K562 (cell line): ENCODE results near the gene ZNF140. TPM values are rescaled to one million over a fixed set of nuclear protein-coding genes. Genes with fewer than 3 reads are reported as not detected.
A peak's percentile ranks its signal among the peaks of the same experiment; 100 is the strongest.

Source experiments
- BMI1 ChIP-seq: fragments of 150-350 bp; IDR thresholded peaks from 2 replicates; pipeline ENCODE4 v1.6.1; 2014; ENCODE audit warnings: low read length
- BRF2 ChIP-seq: IDR thresholded peaks from 3 replicates; pipeline ENCODE4 v1.6.1; 2011; ENCODE audit warnings: borderline replicate concordance, mild to moderate bottlenecking; ENCODE audit not compliant: insufficient read length, insufficient read depth
- EGR1 ChIP-seq: fragments of 450-650 bp; conservative IDR thresholded peaks from 2 replicates; pipeline ENCODE4 v1.6.1; 2017; ENCODE audit warnings: mild to moderate bottlenecking
- FOXP1 ChIP-seq: sonication (generic); formaldehyde crosslinking; IDR thresholded peaks from 2 replicates; pipeline ENCODE4 v1.8.0; 2022; ENCODE audit warnings: mild to moderate bottlenecking, missing genetic modification reagents
- GTF2A2 ChIP-seq: IDR thresholded peaks from 2 replicates; pipeline ENCODE4 v1.6.1; 2016; ENCODE audit warnings: mild to moderate bottlenecking, missing genetic modification characterization, missing compliant biosample characterization
- IRF9 ChIP-seq: fragments of 450-650 bp; IDR thresholded peaks from 2 replicates; pipeline ENCODE4 v1.6.1; 2016; ENCODE audit warnings: missing biosample characterization, missing genetic modification characterization
- KDM1A ChIP-seq, 2 experiments: fragments of 450-650 bp; IDR thresholded peaks; 2 replicates each; pipeline ENCODE4 v1.6.1; 2016; ENCODE audit warnings: mild to moderate bottlenecking in 2 of 2
- KHSRP ChIP-seq: fragments of 450-650 bp; IDR thresholded peaks from 2 replicates; pipeline ENCODE4 v1.6.1; 2017
- KLF10 ChIP-seq: fragments of 250-450 bp; sonication (Bioruptor Pico); IDR thresholded peaks from 2 replicates; pipeline ENCODE4 v1.6.1; 2021; ENCODE audit warnings: matching md5 sums
- LEF1 ChIP-seq: fragments of 450-650 bp; IDR thresholded peaks from 2 replicates; pipeline ENCODE4 v1.6.1; 2016; ENCODE audit warnings: mild to moderate bottlenecking
- MEF2A ChIP-seq: IDR thresholded peaks from 2 replicates; pipeline ENCODE4 v1.6.1; 2011; ENCODE audit warnings: low read depth, mild to moderate bottlenecking, low read length, moderate library complexity; ENCODE audit not compliant: control insufficient read depth
- MTA3 ChIP-seq: fragments of 450-650 bp; formaldehyde crosslinking; IDR thresholded peaks from 2 replicates; pipeline ENCODE4 v1.6.1; 2017; ENCODE audit warnings: mild to moderate bottlenecking, borderline replicate concordance
- NBN ChIP-seq: fragments of 450-650 bp; IDR thresholded peaks from 2 replicates; pipeline ENCODE4 v1.6.1; 2016; ENCODE audit warnings: low read depth, mild to moderate bottlenecking
- NR2C1 ChIP-seq, 2 experiments: fragments of 450-650 bp; IDR thresholded peaks; 2 replicates each; pipeline ENCODE4 v1.6.1; 2017; ENCODE audit warnings: mild to moderate bottlenecking in 2 of 2, antibody characterized with exemption in 1 of 2, inconsistent platforms in 1 of 2, missing compliant biosample characterization in 1 of 2, missing genetic modification characterization in 1 of 2
- POLR2A ChIP-seq: fragments of 450-650 bp; conservative IDR thresholded peaks from 2 replicates; pipeline ENCODE4 v1.6.1; 2016
- PRMT5 ChIP-seq: sonication (generic); formaldehyde crosslinking; IDR thresholded peaks from 2 replicates; pipeline ENCODE4 v1.5.0; 2020; ENCODE audit warnings: missing genetic modification reagents
- U2AF1 ChIP-seq: fragments of 200-400 bp; formaldehyde crosslinking; optimal IDR thresholded peaks from 2 replicates; pipeline ENCODE3; 2017; ENCODE audit warnings: mild to moderate bottlenecking, low read depth, low read length, moderate library complexity
- XRCC4 ChIP-seq: IDR thresholded peaks from one replicate; pipeline ENCODE4 v1.6.1; 2011; ENCODE audit not compliant: insufficient read depth, insufficient read length; ENCODE audit errors: extremely low read depth
- ZBTB8A ChIP-seq: fragments of 450-650 bp; IDR thresholded peaks from 2 replicates; pipeline ENCODE4 v1.6.1; 2018; ENCODE audit warnings: mild to moderate bottlenecking, moderate library complexity; ENCODE audit not compliant: partially characterized antibody
- ZHX1 ChIP-seq: fragments of 150-350 bp; conservative IDR thresholded peaks from 2 replicates; pipeline ENCODE4 v1.6.1; 2014; ENCODE audit warnings: low read length
- ZNF431 ChIP-seq: sonication (generic); formaldehyde crosslinking; IDR thresholded peaks from 2 replicates; pipeline ENCODE4 v1.8.0; 2022; ENCODE audit warnings: mild to moderate bottlenecking, missing genetic modification reagents
- ZNF639 ChIP-seq, 2 experiments: fragments of 200-800 bp in 1 of 2; sonication (Bioruptor generic) in 1 of 2; sonication (generic) in 1 of 2; formaldehyde crosslinking in 1 of 2; IDR thresholded peaks in 1 of 2; conservative IDR thresholded peaks in 1 of 2; 2 replicates each; pipeline versions ENCODE4 v1.5.0 to v1.6.1; 2016 to 2020; ENCODE audit warnings: missing compliant biosample characterization in 1 of 2, missing genetic modification characterization in 1 of 2, missing genetic modification reagents in 1 of 2
- ZNF75A ChIP-seq: fragments of 450-650 bp; formaldehyde crosslinking; IDR thresholded peaks from 2 replicates; pipeline ENCODE4 v1.4.0; 2020; ENCODE audit warnings: mild to moderate bottlenecking
- polyA plus RNA-seq, 8 experiments: library from polyadenylated mRNA; depleted of rRNA in 4 of 8; stranded (reverse) in 5 of 8; unstranded in 3 of 8; fragments of >200 nt; fragmentation: Nextera tagmentation in 2 of 8; fragmentation: Illumina TruSeq in 1 of 8; extraction: Ambion mirVana in 2 of 8; extraction: Trizol in 1 of 8; gene quantifications; 2 replicates each; pipeline versions ENCODE4 v1.2.1 to v1.2.3, GENCODE V29; 2011 to 2014; ENCODE audit warnings: inconsistent platforms in 1 of 8, missing spikeins in 1 of 8
- total RNA-seq, 7 experiments: library from RNA; depleted of rRNA in 6 of 7; stranded (reverse); fragments of >200 nt in 6 of 7; fragmentation: Illumina TruSeq in 2 of 7; extraction: Trizol in 2 of 7; gene quantifications; 2 replicates each; pipeline versions ENCODE4 v1.2.1 to v1.2.3, GENCODE V29; 2011 to 2021; ENCODE audit warnings: low replicate concordance in 1 of 7

Gene ZNF140
- total and polyA plus RNA-seq, 9 of the 15 experiments (the other 6 are each of a cell fraction or from before 2014, with no cell fraction given) = 1.6 to 10.9 (median 5.3) TPM

GRCh38 chr12:133130038-133130807 is 49.5 kb downstream of the ZNF140 start, which contains the start of the genes ZNF10 and ZNF891 (continued):
- TF ChIP-seq ZNF639 (CRISPR knock-in tag; conservative IDR thresholded peaks at IDR 0.05 in 1 of 2, IDR thresholded peaks at IDR 0.05 in 1 of 2) (peak in 1 of 2 experiments; percentile 88; a peak in 2 of 4 replicates), BRF2 (no peak), ZNF431 (peak; percentile 56; the same call in 1 of the 2 replicates), LEF1 (no peak), BMI1 (no peak), MEF2A (no peak), EGR1 (peak; percentile 84), POLR2A (peak; percentile 91), KHSRP (peak; percentile 34; the same call in 1 of the 2 replicates), ZHX1 (no peak), KLF10 (CRISPR knock-in tag) (no peak), ZBTB8A (no peak), ZNF75A (CRISPR knock-in tag) (0 out of 2 replicates have a peak, but pooled peaks have one; percentile 39), XRCC4 (no peak), NR2C1 (IDR thresholded peaks at IDR 0.05) (no peak), NR2C1 (tag; IDR thresholded peaks at IDR 0.05) (peak; percentile 71), PRMT5 (CRISPR knock-in tag) (no peak), KDM1A (IDR thresholded peaks at IDR 0.05) (no peak), MTA3 (peak; percentile 79; the same call in 1 of the 2 replicates), FOXP1 (CRISPR knock-in tag) (0 out of 2 replicates have a peak, but pooled peaks have one; percentile 67), IRF9 (no peak), U2AF1 (no peak), NBN (peak; percentile 72; the same call in 1 of the 2 replicates), GTF2A2 (tag) (no peak)
